GM12878 (cell line): Measurements from ENCODE around the gene RPLP2. TPM values are rescaled to one million over a fixed set of nuclear protein-coding genes. Genes with fewer than 3 reads are reported as not detected.

Experiments
- ATF2 ChIP-seq: IDR thresholded peaks from 2 replicates; pipeline ENCODE4 v1.6.1; 2012; ENCODE audit warnings: low read length, inconsistent platforms
- HSF1 ChIP-seq: fragments of 150-350 bp; IDR thresholded peaks from 2 replicates; pipeline ENCODE4 v1.6.1; 2014; ENCODE audit warnings: mild to moderate bottlenecking, low read depth, low read length
- MLLT1 ChIP-seq: fragments of 450-650 bp; IDR thresholded peaks from 2 replicates; pipeline ENCODE4 v1.6.1; 2016; ENCODE audit warnings: mild to moderate bottlenecking
- REST ChIP-seq: IDR thresholded peaks from 2 replicates; pipeline ENCODE4 v1.6.1; 2012; ENCODE audit warnings: mild to moderate bottlenecking, low read depth, low read length
- TCF7 ChIP-seq: IDR thresholded peaks from 2 replicates; pipeline ENCODE4 v1.6.1; 2014; ENCODE audit warnings: antibody characterized with exemption, borderline replicate concordance
- polyA plus RNA-seq, 11 experiments: library from polyadenylated mRNA; depleted of rRNA in 4 of 11; unstranded in 6 of 11; stranded (reverse) in 5 of 11; fragments of >200 nt; fragmentation: Nextera tagmentation in 4 of 11; fragmentation: Illumina TruSeq in 1 of 11; extraction: Ambion mirVana in 4 of 11; extraction: Trizol in 1 of 11; gene quantifications; 1 replicate in 1 of 11; 2 replicates in 10 of 11; pipeline versions ENCODE4 v1.2.1 to v1.2.3, GENCODE V29; 2011 to 2016; ENCODE audit warnings: inconsistent platforms in 2 of 11, missing spikeins in 2 of 11, low read depth in 1 of 11
- total RNA-seq, 4 experiments: library from RNA; depleted of rRNA in 3 of 4; stranded (reverse); fragments of >200 nt in 3 of 4; fragmentation: Illumina TruSeq in 1 of 4; extraction: Trizol in 1 of 4; gene quantifications; 2 replicates each; pipeline versions ENCODE4 v1.2.1 to v1.2.3, GENCODE V29; 2013 to 2021

Gene RPLP2
- total and polyA plus RNA-seq, 10 of the 15 experiments (the other 5 are each of a cell fraction or from before 2014, with no cell fraction given), result 488 to 3,558 (median 1,481) TPM

- TF ChIP-seq HSF1 (no peak), TCF7 (no peak), MLLT1 (no peak), ATF2 (no peak), REST (no peak)
Observed at GRCh38 chr11:770642-771616, 38.8 kb upstream of the RPLP2 start (continued).
